Activated CD4-positive, alpha-beta T cell treated with anti-CD3 and anti-CD28 coated beads, Interleukin-2, amount 50 U/mL, for 16 hours (primary cell): ENCODE measurements around the gene PGAM2.

Experiments used
- DNase-seq: peaks from one replicate; pipeline ENCODE4 v3.0.0-alpha.2; 2020

PGAM2 gene

GRCh38 chr7:44103566-44103922 lies 38.2 kb upstream of the PGAM2 start:
- DNase-seq = no peak

GRCh38 chr7:44102846-44103565 lies 37.6 kb upstream of the PGAM2 start:
- DNase-seq = no peak

- DNase-seq = no peak
Observed at GRCh38 chr7:44101966-44102845, 36.8 kb upstream of the PGAM2 start.

- no peak for DNase-seq
Observed at GRCh38 chr7:44101303-44101965, 36.1 kb upstream of the PGAM2 start.

- DNase-seq = no peak
Observed at GRCh38 chr7:44100458-44101302, 35.3 kb upstream of the PGAM2 start.

GRCh38 chr7:44099669-44100068 lies 34.3 kb upstream of the PGAM2 start:
- DNase-seq = no peak

- DNase-seq = no peak
Observed at GRCh38 chr7:44098092-44099068, 33.0 kb upstream of the PGAM2 start.

GRCh38 chr7:44097064-44097932 lies 31.9 kb upstream of the PGAM2 start:
- no peak for DNase-seq

- no peak for DNase-seq
Observed at GRCh38 chr7:44096326-44096881, 31.0 kb upstream of the PGAM2 start.

- no peak for DNase-seq
Observed at GRCh38 chr7:44095781-44096180, 30.4 kb upstream of the PGAM2 start.

GRCh38 chr7:44094883-44095592 lies 29.7 kb upstream of the PGAM2 start:
- no peak for DNase-seq

- no peak for DNase-seq
Observed at GRCh38 chr7:44094365-44094764, 29.0 kb upstream of the PGAM2 start.

- no peak for DNase-seq
Observed at GRCh38 chr7:44093102-44093641, 27.8 kb upstream of the PGAM2 start.

- DNase-seq = no peak
Observed at GRCh38 chr7:44087911-44088838, 22.8 kb upstream of the PGAM2 start.

- DNase-seq = no peak
Observed at GRCh38 chr7:44086627-44087026, 21.3 kb upstream of the PGAM2 start.

- no peak for DNase-seq
Observed at GRCh38 chr7:44085546-44085945, 20.2 kb upstream of the PGAM2 start.

GRCh38 chr7:44084701-44085100 lies 19.3 kb upstream of the PGAM2 start:
- DNase-seq = no peak

- DNase-seq = no peak
Observed at GRCh38 chr7:44083796-44084195, 18.4 kb upstream of the PGAM2 start.
